Measurements from ENCODE around the gene TULP4. TPM values are rescaled to one million over a fixed set of nuclear protein-coding genes. Genes with fewer than 3 reads are reported as not detected.
A peak's percentile ranks its signal among the peaks of the same experiment; 100 is the strongest.
"Not testable (repeated sequence)": the region's sequence is repeated elsewhere in the genome, so short reads cannot be mapped to it uniquely, and the experiment has no call there.

Gene TULP4
- total RNA-seq, 1 experiment from 2014 or later = 85.0 TPM

- in situ Hi-C loops (cut with HindIII; ENCODE audit: low pct_unique_long_range_greater_than_20kb, low sequenced_read_pairs) = no loop called here
- no peak for DNase-seq (ENCODE audit: low read depth, low spot score)
Measured at GRCh38 chr6:158290659-158291058, 21.6 kb upstream of the TULP4 start.

- no peak for DNase-seq (ENCODE audit: low read depth, low spot score)
- in situ Hi-C loops (cut with HindIII; ENCODE audit: low pct_unique_long_range_greater_than_20kb, low sequenced_read_pairs) = no loop called here
Measured at GRCh38 chr6:158292016-158292415, 20.2 kb upstream of the TULP4 start.

GRCh38 chr6:158293122-158293521 lies 19.1 kb upstream of the TULP4 start:
- in situ Hi-C loops (cut with HindIII; ENCODE audit: low pct_unique_long_range_greater_than_20kb, low sequenced_read_pairs) = no loop called here
- DNase-seq (ENCODE audit: low read depth, low spot score) = no peak

GRCh38 chr6:158295976-158296853 lies 16.1 kb upstream of the TULP4 start:
- DNase-seq (ENCODE audit: low read depth, low spot score); in situ Hi-C loops (cut with HindIII; ENCODE audit: low pct_unique_long_range_greater_than_20kb, low sequenced_read_pairs): not testable (repeated sequence)

- in situ Hi-C loops (cut with HindIII; ENCODE audit: low pct_unique_long_range_greater_than_20kb, low sequenced_read_pairs); DNase-seq (ENCODE audit: low read depth, low spot score): not testable (repeated sequence)
Measured at GRCh38 chr6:158296854-158297324, 15.4 kb upstream of the TULP4 start.

- DNase-seq (ENCODE audit: low read depth, low spot score); in situ Hi-C loops (cut with HindIII; ENCODE audit: low pct_unique_long_range_greater_than_20kb, low sequenced_read_pairs): not testable (repeated sequence)
Measured at GRCh38 chr6:158297657-158298056, 14.6 kb upstream of the TULP4 start.

GRCh38 chr6:158300306-158301143 lies 11.7 kb upstream of the TULP4 start:
- in situ Hi-C loops (cut with HindIII; ENCODE audit: low pct_unique_long_range_greater_than_20kb, low sequenced_read_pairs); DNase-seq (ENCODE audit: low read depth, low spot score): not testable (repeated sequence)

GRCh38 chr6:158301561-158301960 lies 10.7 kb upstream of the TULP4 start:
- DNase-seq (ENCODE audit: low read depth, low spot score); in situ Hi-C loops (cut with HindIII; ENCODE audit: low pct_unique_long_range_greater_than_20kb, low sequenced_read_pairs): not testable (repeated sequence)

GRCh38 chr6:158302195-158302796 lies 10.0 kb upstream of the TULP4 start:
- DNase-seq (ENCODE audit: low read depth, low spot score); in situ Hi-C loops (cut with HindIII; ENCODE audit: low pct_unique_long_range_greater_than_20kb, low sequenced_read_pairs): not testable (repeated sequence)

GRCh38 chr6:158303210-158303731 lies 9.0 kb upstream of the TULP4 start:
- in situ Hi-C loops (cut with HindIII; ENCODE audit: low pct_unique_long_range_greater_than_20kb, low sequenced_read_pairs) = no loop called here
- peak; percentile 56 for DNase-seq (ENCODE audit: low read depth, low spot score)

GRCh38 chr6:158304254-158304653 lies 8.0 kb upstream of the TULP4 start:
- in situ Hi-C loops (cut with HindIII; ENCODE audit: low pct_unique_long_range_greater_than_20kb, low sequenced_read_pairs) = no loop called here
- no peak for DNase-seq (ENCODE audit: low read depth, low spot score)

- no peak for DNase-seq (ENCODE audit: low read depth, low spot score)
- in situ Hi-C loops (cut with HindIII; ENCODE audit: low pct_unique_long_range_greater_than_20kb, low sequenced_read_pairs) = no loop called here
Measured at GRCh38 chr6:158309814-158310213, 2.5 kb upstream of the TULP4 start.

GRCh38 chr6:158311193-158311592 lies 1.1 kb upstream of the TULP4 start:
- in situ Hi-C loops (cut with HindIII; ENCODE audit: low pct_unique_long_range_greater_than_20kb, low sequenced_read_pairs) = no loop called here
- no peak for DNase-seq (ENCODE audit: low read depth, low spot score)

GRCh38 chr6:158311626-158312025 lies 639 bp upstream of the TULP4 start:
- DNase-seq (ENCODE audit: low read depth, low spot score) = no peak
- in situ Hi-C loops (cut with HindIII; ENCODE audit: low pct_unique_long_range_greater_than_20kb, low sequenced_read_pairs) = no loop called here

GRCh38 chr6:158312672-158313397 lies 570 bp downstream of the TULP4 start:
- in situ Hi-C loops (cut with HindIII; ENCODE audit: low pct_unique_long_range_greater_than_20kb, low sequenced_read_pairs) = no loop called here
- no peak for DNase-seq (ENCODE audit: low read depth, low spot score)

GRCh38 chr6:158313989-158314388 lies 1.7 kb downstream of the TULP4 start:
- in situ Hi-C loops (cut with HindIII; ENCODE audit: low pct_unique_long_range_greater_than_20kb, low sequenced_read_pairs) = no loop called here
- no peak for DNase-seq (ENCODE audit: low read depth, low spot score)

GRCh38 chr6:158314737-158315136 lies 2.5 kb downstream of the TULP4 start:
- in situ Hi-C loops (cut with HindIII; ENCODE audit: low pct_unique_long_range_greater_than_20kb, low sequenced_read_pairs) = no loop called here
- no peak for DNase-seq (ENCODE audit: low read depth, low spot score)
